IMR-90 (cell line): Measurements from ENCODE around the gene SEPHS2. TPM values are rescaled to one million over a fixed set of nuclear protein-coding genes. Genes with fewer than 3 reads are reported as not detected.

Experiments
- ATAC-seq: fragments of 200-7000 bp; cut with Tn5 transposase; 2 replicates; pipeline ENCODE4 v1.9.1; 2020; ENCODE audit warnings: low read depth, mild to moderate bottlenecking, moderate library complexity
- BruUV-seq: library from RNA; stranded (reverse); fragments of 400-500 nt; replicated peaks from 2 replicates; lab custom pipeline; 2021; lab: Mats Ljungman, UMichigan
- CTCF ChIA-PET: fragments of 300-600 bp; formaldehyde crosslinking; extraction: SDS; loops from one replicate; lab custom pipeline; 2021; ENCODE audit warnings: antibody characterized with exemption; lab: Yijun Ruan, JAX
- POLR2A ChIA-PET: fragments of 300-600 bp; sonication (Branson Sonifier 250); formaldehyde crosslinking; loops from one replicate; lab custom pipeline; 2022; ENCODE audit warnings: antibody characterized with exemption; ENCODE audit not compliant: unreplicated experiment; lab: Charles Lee
- DNase-seq: peaks from one replicate; pipeline ENCODE4 v3.0.0; 2013
- H2AFZ ChIP-seq: replicated peaks from 2 replicates; pipeline ENCODE3; 2013; ENCODE audit warnings: low read length, mild to moderate bottlenecking; ENCODE audit not compliant: poor library complexity
- H2AK5ac ChIP-seq: 2 replicates; pipeline ENCODE4 v1.6.1; 2013; ENCODE audit warnings: low read depth, low read length, inconsistent platforms
- H2AK9ac ChIP-seq: replicated peaks from 2 replicates; pipeline ENCODE3; 2013; ENCODE audit warnings: mild to moderate bottlenecking, low read depth, low read length, moderate library complexity; ENCODE audit not compliant: poor library complexity
- H2BK120ac ChIP-seq: 2 replicates; pipeline ENCODE4 v1.6.1; 2013; ENCODE audit warnings: low read depth, low read length, inconsistent platforms
- H2BK15ac ChIP-seq: 3 replicates; pipeline ENCODE4 v1.6.1; 2013; ENCODE audit warnings: low read depth, low read length, inconsistent platforms
- H2BK20ac ChIP-seq: 2 replicates; pipeline ENCODE4 v1.6.1; 2013; ENCODE audit warnings: low read depth, mild to moderate bottlenecking, inconsistent platforms, low read length, moderate library complexity
- H2BK5ac ChIP-seq: 2 replicates; pipeline ENCODE4 v1.6.1; 2013; ENCODE audit warnings: mild to moderate bottlenecking, low read depth, low read length, inconsistent platforms; ENCODE audit not compliant: poor library complexity, severe bottlenecking
- H3K14ac ChIP-seq: replicated peaks from 2 replicates; pipeline ENCODE4 v1.6.1; 2013; ENCODE audit warnings: low read depth, low read length, inconsistent platforms
- H3K18ac ChIP-seq: 2 replicates; pipeline ENCODE4 v1.6.1; 2013; ENCODE audit warnings: low read depth, low read length, control low read depth
- H3K23ac ChIP-seq: 2 replicates; pipeline ENCODE4 v1.6.1; 2013; ENCODE audit warnings: low read depth, low read length, inconsistent platforms
- H3K27ac ChIP-seq: 2 replicates; pipeline ENCODE4 v1.5.1; 2013; ENCODE audit warnings: mild to moderate bottlenecking, control low read depth, low read length; ENCODE audit not compliant: insufficient read depth
- H3K27me3 ChIP-seq: 2 replicates; pipeline ENCODE4 v1.6.1; 2013; ENCODE audit warnings: low read length; ENCODE audit not compliant: control insufficient read depth, insufficient read depth
- H3K36me3 ChIP-seq: 2 replicates; pipeline ENCODE4 v1.6.1; 2013; ENCODE audit warnings: low read length, mixed read lengths; ENCODE audit not compliant: control insufficient read depth, insufficient read depth
- H3K4ac ChIP-seq: 2 replicates; pipeline ENCODE4 v1.6.1; 2013; ENCODE audit warnings: low read depth, low read length, inconsistent platforms
- H3K4me1 ChIP-seq: 2 replicates; pipeline ENCODE4 v1.6.1; 2013; ENCODE audit warnings: low read length, mixed read lengths; ENCODE audit not compliant: control insufficient read depth, insufficient read depth
- H3K4me2 ChIP-seq: 2 replicates; pipeline ENCODE4 v1.6.1; 2013; ENCODE audit warnings: low read depth, mild to moderate bottlenecking, control low read depth, low read length, moderate library complexity
- H3K4me3 ChIP-seq: 2 replicates; pipeline ENCODE4 v1.5.1; 2013; ENCODE audit warnings: low read depth, mild to moderate bottlenecking, control low read depth, low read length, moderate library complexity; ENCODE audit not compliant: insufficient read depth
- H3K56ac ChIP-seq: 2 replicates; pipeline ENCODE4 v1.6.1; 2013; ENCODE audit warnings: low read length, inconsistent platforms; ENCODE audit not compliant: insufficient read depth; ENCODE audit errors: extremely low read depth
- H3K79me1 ChIP-seq, 2 experiments: 2 replicates each; pipeline ENCODE4 v1.6.1; 2013; ENCODE audit warnings: low read length in 2 of 2, inconsistent platforms in 1 of 2, low read depth in 1 of 2
- H3K9ac ChIP-seq: 2 replicates; pipeline ENCODE4 v1.6.1; 2013; ENCODE audit warnings: low read depth, low read length, control low read depth
- H3K9me1 ChIP-seq: 2 replicates; pipeline ENCODE4 v1.6.1; 2013; ENCODE audit warnings: low read length, inconsistent platforms; ENCODE audit not compliant: insufficient read depth
- H3K9me3 ChIP-seq: 2 replicates; pipeline ENCODE4 v1.6.1; 2013; ENCODE audit warnings: low read length; ENCODE audit not compliant: control insufficient read depth, insufficient read depth
- H4K20me1 ChIP-seq: 2 replicates; pipeline ENCODE4 v1.6.1; 2013; ENCODE audit warnings: low read length, inconsistent platforms; ENCODE audit not compliant: insufficient read depth
- H4K5ac ChIP-seq: 2 replicates; pipeline ENCODE4 v1.6.1; 2013; ENCODE audit warnings: mild to moderate bottlenecking, low read depth, low read length, control low read depth
- H4K8ac ChIP-seq, 2 experiments: 2 replicates each; pipeline ENCODE4 v1.6.1; 2013; ENCODE audit warnings: low read depth in 2 of 2, low read length in 2 of 2, control low read depth in 1 of 2, inconsistent platforms in 1 of 2
- H4K91ac ChIP-seq: 2 replicates; pipeline ENCODE4 v1.6.1; 2013; ENCODE audit warnings: low read depth, low read length, inconsistent platforms; ENCODE audit not compliant: insufficient read depth
- BHLHE40 ChIP-seq: fragments of 150-350 bp; IDR thresholded peaks from 2 replicates; pipeline ENCODE4 v1.6.1; 2016; ENCODE audit warnings: mild to moderate bottlenecking, low read depth, low read length
- CEBPB ChIP-seq: IDR thresholded peaks from 2 replicates; pipeline ENCODE4 v1.6.1; 2012; ENCODE audit warnings: low read depth, low read length, improper control_type of control experiment
- CHD1 ChIP-seq: IDR thresholded peaks from 2 replicates; pipeline ENCODE4 v1.6.1; 2012; ENCODE audit warnings: low read depth, low read length, improper control_type of control experiment
- CTCF ChIP-seq: conservative IDR thresholded peaks from 2 replicates; pipeline ENCODE4 v1.5.1; 2012; ENCODE audit warnings: mild to moderate bottlenecking, low read depth, low read length, improper control_type of control experiment
- FOS ChIP-seq: fragments of 150-350 bp; IDR thresholded peaks from 2 replicates; pipeline ENCODE4 v1.6.1; 2016; ENCODE audit warnings: low read depth, low read length
- MAFK ChIP-seq: IDR thresholded peaks from 2 replicates; pipeline ENCODE4 v1.6.1; 2012; ENCODE audit warnings: low read depth, low read length, improper control_type of control experiment
- MAZ ChIP-seq: IDR thresholded peaks from 2 replicates; pipeline ENCODE4 v1.6.1; 2012; ENCODE audit warnings: low read depth, mild to moderate bottlenecking, low read length, improper control_type of control experiment, moderate library complexity, borderline replicate concordance
- MXI1 ChIP-seq: IDR thresholded peaks from 2 replicates; pipeline ENCODE4 v1.6.1; 2012; ENCODE audit warnings: low read depth, mild to moderate bottlenecking, low read length, moderate library complexity, borderline replicate concordance
- NFE2L2 ChIP-seq: fragments of 150-350 bp; IDR thresholded peaks from 2 replicates; pipeline ENCODE4 v1.6.1; 2016; ENCODE audit warnings: low read depth, mild to moderate bottlenecking, low read length
- POLR2A ChIP-seq: IDR thresholded peaks from 2 replicates; pipeline ENCODE4 v1.6.1; 2012; ENCODE audit warnings: mild to moderate bottlenecking, low read depth, low read length
- RAD21 ChIP-seq: IDR thresholded peaks from 2 replicates; pipeline ENCODE4 v1.6.1; 2012; ENCODE audit warnings: low read length, improper control_type of control experiment
- RCOR1 ChIP-seq: IDR thresholded peaks from 2 replicates; pipeline ENCODE4 v1.6.1; 2012; ENCODE audit warnings: mild to moderate bottlenecking, low read length, improper control_type of control experiment; ENCODE audit not compliant: insufficient replicate concordance
- RFX5 ChIP-seq: IDR thresholded peaks from 2 replicates; pipeline ENCODE4 v1.8.0; 2012; ENCODE audit warnings: low read depth, mild to moderate bottlenecking, low read length, moderate library complexity
- SMC3 ChIP-seq: fragments of 150-350 bp; IDR thresholded peaks from 2 replicates; pipeline ENCODE4 v1.6.1; 2016; ENCODE audit warnings: low read depth, mild to moderate bottlenecking, antibody characterized with exemption, low read length, moderate library complexity
- WGBS, 2 experiments: methylation state at CpG; one replicate each; pipeline versions ENCODE4 v1.1.5 to v1.1.7; 2013; ENCODE audit warnings: missing lambda C conversion rate in 2 of 2; ENCODE audit not compliant: insufficient read length in 1 of 2; ENCODE audit errors: extremely low coverage in 2 of 2; 5-methylcytosine and 5-hydroxymethylcytosine counted together
- dilution Hi-C: fragments of 300-500 bp; cut with HindIII; formaldehyde crosslinking; loops from one replicate; pipeline ENCODE4 v1.14.3; 2018; ENCODE audit warnings: low sequenced_read_pairs; ENCODE audit not compliant: unreplicated experiment
- in situ Hi-C: fragments of 300-500 bp; cut with MboI; formaldehyde crosslinking; loops from 3 replicates; pipeline ENCODE4 v1.14.3; 2019; ENCODE audit warnings: low sequenced_read_pairs, inconsistent platforms, mixed read lengths
- intact Hi-C: fragments of 100-400 bp; cut with micrococcal nuclease; formaldehyde crosslinking; loops from 2 replicates; pipeline ENCODE4 v1.10.0; 2022
- polyA plus RNA-seq, 3 experiments: library from polyadenylated mRNA; depleted of rRNA; stranded (reverse); fragments of >200 nt; gene quantifications; 2 replicates each; pipeline ENCODE4 v1.2.3, GENCODE V29; 2012; ENCODE audit warnings: low replicate concordance in 1 of 3
- total RNA-seq: library from RNA; depleted of rRNA; stranded (reverse); fragments of >200 nt; gene quantifications from 2 replicates; pipeline ENCODE4 v1.2.3, GENCODE V29; 2012
- TF ChIP-seq, protein P1 (sequence below): fragments of 150-350 bp; IDR thresholded peaks from 2 replicates; pipeline ENCODE4 v1.6.1; 2017; ENCODE audit warnings: mild to moderate bottlenecking, antibody characterized with exemption, low read length, low read depth
- TF ChIP-seq, protein P2 (sequence below): fragments of 150-350 bp; IDR thresholded peaks from 2 replicates; pipeline ENCODE4 v1.6.1; 2016; ENCODE audit warnings: low read depth, mild to moderate bottlenecking, low read length, moderate library complexity, borderline replicate concordance

SEPHS2 gene
- total and polyA plus RNA-seq, 2 of the 4 experiments (the other 2 are of a cell fraction): 10.4 to 31.4 TPM

- dilution Hi-C loops: no loop called here
- no peak overlapping the region for H2AFZ ChIP-seq
Measured at GRCh38 chr16:30416047-30416603, 29.5 kb downstream of the SEPHS2 start.

More at GRCh38 chr16:30416047-30416603, 29.5 kb downstream of the SEPHS2 start:
- Histone ChIP-seq H4K8ac (no peak overlapping the region), H2BK15ac (no peak overlapping the region), H2AK5ac (no peak overlapping the region), H3K4me1 (no peaks in the 10 kb centered on the region), H3K14ac (no peak overlapping the region), H3K4ac (no peak overlapping the region), H4K20me1 (peaks cover 9% of the 10 kb centered on the region), H2BK20ac (no peak overlapping the region), H3K4me2 (no peak overlapping the region), H3K9me1 (peaks cover 6% of the 10 kb centered on the region; the same call in 1 of the 2 replicates), H3K36me3 (peaks cover 19% of the 10 kb centered on the region), H2AK9ac (no peak overlapping the region), H3K79me1 (peaks cover 0 to 42% of the 10 kb centered on the region in 2 experiments; a peak in 2 of 4 replicates), H3K56ac (no peak overlapping the region), H4K91ac (no peak overlapping the region), H3K18ac (no peak overlapping the region), H3K27me3 (no peaks in the 10 kb centered on the region), H3K23ac (no peak overlapping the region), H2BK120ac (no peak overlapping the region), H2BK5ac (no peak overlapping the region), H3K4me3 (no peak overlapping the region), H3K9me3 (no peaks in the 10 kb centered on the region), H3K9ac (no peak overlapping the region), H3K27ac (no peak overlapping the region), H4K5ac (no peak overlapping the region)
- CTCF ChIA-PET: interaction anchor here (0.6 kb wide), 1 partner anchor 594 kb away, joined by 3 read pairs; no protein-coding TSS in a partner anchor
- DNase-seq: no peak
- intact Hi-C loops (no loop called here), in situ Hi-C loops (loop anchor here (25.0 kb wide), 1 partner anchor 229 kb away; the partner anchor contains the start of genes BOLA2B, CORO1A, SLX1A and SULT1A3)
- no peak for TF ChIP-seq POLR2A
- TF ChIP-seq, protein P1, sequence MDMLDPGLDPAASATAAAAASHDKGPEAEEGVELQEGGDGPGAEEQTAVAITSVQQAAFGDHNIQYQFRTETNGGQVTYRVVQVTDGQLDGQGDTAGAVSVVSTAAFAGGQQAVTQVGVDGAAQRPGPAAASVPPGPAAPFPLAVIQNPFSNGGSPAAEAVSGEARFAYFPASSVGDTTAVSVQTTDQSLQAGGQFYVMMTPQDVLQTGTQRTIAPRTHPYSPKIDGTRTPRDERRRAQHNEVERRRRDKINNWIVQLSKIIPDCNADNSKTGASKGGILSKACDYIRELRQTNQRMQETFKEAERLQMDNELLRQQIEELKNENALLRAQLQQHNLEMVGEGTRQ: no peak
- no peak for TF ChIP-seq FOS
- TF ChIP-seq NFE2L2: no peak
- TF ChIP-seq SMC3: no peak
- TF ChIP-seq MXI1: no peak
- no peak for TF ChIP-seq CHD1
- TF ChIP-seq, protein P2, sequence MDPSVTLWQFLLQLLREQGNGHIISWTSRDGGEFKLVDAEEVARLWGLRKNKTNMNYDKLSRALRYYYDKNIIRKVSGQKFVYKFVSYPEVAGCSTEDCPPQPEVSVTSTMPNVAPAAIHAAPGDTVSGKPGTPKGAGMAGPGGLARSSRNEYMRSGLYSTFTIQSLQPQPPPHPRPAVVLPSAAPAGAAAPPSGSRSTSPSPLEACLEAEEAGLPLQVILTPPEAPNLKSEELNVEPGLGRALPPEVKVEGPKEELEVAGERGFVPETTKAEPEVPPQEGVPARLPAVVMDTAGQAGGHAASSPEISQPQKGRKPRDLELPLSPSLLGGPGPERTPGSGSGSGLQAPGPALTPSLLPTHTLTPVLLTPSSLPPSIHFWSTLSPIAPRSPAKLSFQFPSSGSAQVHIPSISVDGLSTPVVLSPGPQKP: no peak
- TF ChIP-seq RAD21: no peak
- TF ChIP-seq BHLHE40: no peak
- no peak for TF ChIP-seq CTCF
- TF ChIP-seq MAFK: no peak
- no peak for TF ChIP-seq CEBPB
- no peak for TF ChIP-seq RCOR1
- no peak for TF ChIP-seq RFX5
- no peak for TF ChIP-seq MAZ
- 100% methylated on average over 3 of the region's 4 CpGs; no CpG with 5 or more reads in 1 of the 2 experiments for WGBS, 2 experiments
- POLR2A ChIA-PET: no interaction called here
- ATAC-seq: no peak
- BruUV-seq: no TSS peak
